Stimulated activated CD8-positive, alpha-beta memory T cell treated with anti-CD3 and anti-CD28 coated beads, Interleukin-4, amount 100 ng/mL, for 24 hours (primary cell): ENCODE measurements around the gene SIX3.

ENCODE experiments used
- DNase-seq: peaks from one replicate; pipeline ENCODE4 v3.0.0-alpha.2; 2020; ENCODE audit warnings: low read depth

SIX3 gene

DNA sequence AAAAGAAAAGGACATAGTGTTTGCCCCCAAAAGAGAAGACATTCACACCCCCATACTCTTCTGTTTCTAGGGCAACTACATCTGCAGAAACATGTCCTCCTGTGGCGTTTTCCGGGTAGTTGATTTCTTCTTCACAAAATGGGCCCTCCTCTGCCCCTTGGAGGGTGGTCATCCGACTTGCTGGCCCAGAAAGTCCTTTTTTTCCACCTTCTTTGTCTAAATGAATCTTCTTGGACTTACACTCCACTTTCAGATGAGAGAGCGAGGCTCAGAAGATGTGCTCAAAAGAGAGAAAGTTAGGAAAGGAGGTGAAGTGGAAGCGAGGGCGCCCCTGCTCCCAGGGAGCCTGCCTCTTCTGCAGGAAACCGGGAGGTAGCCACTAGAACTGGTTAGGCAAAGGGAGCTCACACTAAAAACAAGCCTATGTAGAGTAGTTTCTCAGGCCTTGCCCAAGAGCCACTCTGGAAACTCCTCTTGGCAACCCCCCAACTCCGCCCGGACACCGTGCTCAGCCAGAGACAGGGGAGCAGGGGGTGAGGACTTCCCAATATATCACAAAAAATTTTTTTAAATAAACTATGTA lies 10.2 kb upstream of the SIX3 start:
- DNase-seq, result no peak

DNA sequence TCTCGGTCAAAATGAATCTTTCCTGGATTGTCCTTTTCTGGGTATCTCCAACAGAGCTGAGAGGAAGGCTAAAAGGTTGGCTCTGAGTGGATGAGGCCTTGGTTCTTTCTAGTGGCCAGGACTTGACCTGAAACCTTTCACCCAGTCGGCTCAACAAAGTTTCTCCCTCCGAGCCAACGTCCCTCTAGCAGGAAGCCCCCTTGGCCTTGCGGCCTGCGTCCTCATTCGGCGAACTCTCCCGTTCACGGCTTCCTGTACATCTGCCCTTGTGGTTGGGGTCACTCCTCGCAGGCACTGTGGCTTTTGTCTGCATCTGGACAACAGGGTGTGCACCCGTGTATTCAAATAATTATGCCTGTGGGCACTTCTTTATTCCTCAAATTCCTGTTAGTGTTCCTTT lies 9.4 kb upstream of the SIX3 start:
- DNase-seq, result no peak

DNA sequence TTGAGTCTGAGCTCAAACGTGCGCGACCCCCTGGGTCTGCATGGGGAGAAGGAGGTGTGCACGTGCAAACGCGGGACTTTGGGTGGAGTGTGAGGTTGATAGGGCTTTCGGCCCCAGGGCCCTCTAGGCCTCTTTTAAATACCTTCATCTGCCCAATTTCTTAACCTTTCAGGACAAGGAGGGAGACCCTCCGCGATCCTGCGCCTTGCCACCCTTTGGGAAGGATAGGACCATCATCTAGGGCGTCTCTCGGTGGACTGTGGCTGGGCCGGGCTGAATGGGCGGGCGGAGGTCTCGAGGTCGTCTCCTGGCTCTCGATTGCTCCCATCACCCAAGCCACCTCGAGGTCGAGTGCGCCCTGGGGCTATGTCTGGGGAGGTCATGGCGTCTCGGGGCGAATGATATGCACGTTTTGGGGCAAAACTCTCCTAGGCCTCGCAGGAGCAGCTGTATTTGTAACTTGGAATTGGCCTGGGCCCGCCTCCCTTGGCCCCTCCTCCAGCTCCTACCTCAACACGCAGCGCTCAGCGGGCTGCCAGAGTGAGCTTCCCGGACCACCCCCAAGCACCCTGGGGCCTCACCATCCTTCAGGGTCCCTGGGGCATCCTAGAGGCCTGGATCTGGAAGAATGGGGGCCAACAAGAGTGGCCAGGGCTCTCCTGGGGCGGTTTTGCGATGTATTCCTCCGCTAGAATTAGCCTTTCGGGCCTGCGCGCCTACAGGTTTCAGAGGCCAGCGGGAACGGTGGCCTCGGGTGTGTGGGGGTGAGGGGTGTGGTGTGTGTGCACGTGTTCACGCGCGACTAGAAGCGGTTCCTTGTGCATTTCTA lies 8.7 kb upstream of the SIX3 start:
- DNase-seq, result no peak

DNA sequence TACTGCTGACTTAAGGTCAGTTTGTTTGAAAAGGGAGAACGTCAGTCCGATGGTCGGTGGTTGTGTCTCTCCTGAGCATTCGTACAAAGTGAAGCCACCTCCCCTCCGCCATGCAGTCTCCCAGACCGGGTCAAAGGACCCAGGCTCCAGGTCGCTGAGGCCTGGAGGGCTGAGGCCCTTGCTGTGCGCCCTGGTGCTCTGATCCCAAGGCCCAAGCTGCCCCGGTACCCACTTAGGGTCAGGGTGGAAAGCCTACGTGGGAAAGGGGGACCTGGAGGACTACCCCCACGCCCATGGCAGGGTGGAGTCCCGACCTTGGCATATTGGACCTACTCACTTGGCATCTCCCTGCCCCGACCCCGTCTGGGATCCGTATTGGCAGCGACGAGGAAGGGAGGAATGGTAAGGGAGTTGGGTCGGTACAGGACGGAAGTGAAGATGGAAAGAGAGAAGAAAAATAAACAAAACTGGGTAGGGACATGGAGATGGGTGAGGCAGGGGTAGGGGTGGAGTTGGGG lies 8.0 kb upstream of the SIX3 start:
- DNase-seq, result no peak

DNA sequence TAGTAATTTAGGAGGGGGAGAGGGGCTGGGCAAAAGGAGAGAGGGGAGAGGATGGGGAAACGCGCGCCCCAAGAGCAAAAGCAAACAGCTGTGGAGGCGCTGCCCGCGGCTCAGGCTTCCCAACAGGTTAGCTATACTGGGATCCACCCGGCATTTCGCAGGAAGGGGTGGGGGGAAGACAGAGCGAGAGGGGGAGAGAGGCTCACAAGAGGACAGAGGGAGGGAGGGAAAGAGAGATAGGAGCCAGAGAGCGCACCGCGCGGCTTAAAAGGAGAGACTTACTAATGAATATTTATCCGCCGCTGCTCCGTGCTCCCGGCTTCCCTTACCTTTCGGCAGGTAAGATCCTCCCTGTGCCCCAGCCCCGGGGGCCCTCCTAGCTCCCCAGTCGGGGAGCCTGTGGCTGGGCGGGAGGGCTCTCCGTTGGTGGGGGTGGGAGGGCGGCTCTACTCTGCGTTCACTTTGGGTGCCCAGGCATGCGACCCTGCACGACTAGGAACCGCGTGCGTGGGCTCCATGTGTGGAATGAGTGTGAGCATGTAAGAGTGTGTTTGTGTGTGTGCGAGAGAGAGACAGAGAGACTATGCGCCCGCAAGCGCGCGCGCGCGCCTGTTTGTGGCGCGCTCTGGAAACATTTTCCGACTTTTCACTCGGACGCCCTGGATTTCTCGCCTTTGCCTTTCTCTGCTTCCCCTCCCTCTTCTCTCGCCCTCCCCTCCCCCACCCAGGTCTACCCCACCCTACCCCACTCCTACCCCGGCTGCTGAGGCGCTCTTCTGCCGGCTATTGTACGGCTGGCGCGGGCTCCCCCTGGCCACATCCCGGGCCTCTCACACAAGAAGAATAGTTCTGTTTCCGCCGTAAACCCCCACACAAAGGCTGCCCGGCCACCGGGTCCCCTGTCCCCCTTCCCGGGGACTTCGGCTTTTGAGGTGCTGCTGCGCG lies 7.2 kb upstream of the SIX3 start:
- no peak for DNase-seq

DNA sequence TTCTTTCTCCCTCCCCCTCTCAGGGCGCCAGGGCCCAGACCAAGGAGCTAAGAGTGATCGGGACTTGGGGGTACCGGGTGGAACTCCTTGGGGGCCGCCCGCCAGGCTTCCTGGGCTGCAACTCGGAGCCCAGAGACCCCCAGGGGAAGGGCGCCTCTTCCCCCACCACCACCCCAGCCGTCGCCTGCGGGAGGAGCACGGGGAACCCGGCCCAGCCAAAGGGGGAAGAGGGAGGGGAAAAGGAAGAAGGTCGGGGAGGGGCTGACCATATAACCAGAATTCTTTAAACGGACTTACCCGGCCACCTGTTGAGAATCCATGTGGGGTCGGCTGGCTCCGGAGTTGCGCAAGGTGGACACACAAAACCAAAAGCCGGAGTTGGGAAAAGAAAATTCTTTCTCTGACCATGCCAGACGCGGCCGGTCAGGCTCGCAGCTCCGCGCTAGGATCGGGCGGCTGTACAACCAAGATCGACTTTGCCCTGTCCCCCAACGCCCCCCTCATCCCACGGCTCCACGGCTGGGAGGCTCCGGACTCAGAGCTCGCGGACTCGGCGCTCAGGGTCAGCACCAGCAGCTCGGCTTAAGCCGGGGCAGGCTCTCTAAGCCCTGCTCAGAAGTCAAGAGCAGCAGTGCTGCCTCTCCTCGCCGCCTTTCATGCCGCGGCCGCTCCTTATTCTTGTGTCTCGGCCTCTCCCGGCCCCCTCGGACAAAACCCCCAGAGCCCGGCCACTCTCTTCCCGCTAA lies 6.3 kb upstream of the SIX3 start:
- no peak for DNase-seq

DNA sequence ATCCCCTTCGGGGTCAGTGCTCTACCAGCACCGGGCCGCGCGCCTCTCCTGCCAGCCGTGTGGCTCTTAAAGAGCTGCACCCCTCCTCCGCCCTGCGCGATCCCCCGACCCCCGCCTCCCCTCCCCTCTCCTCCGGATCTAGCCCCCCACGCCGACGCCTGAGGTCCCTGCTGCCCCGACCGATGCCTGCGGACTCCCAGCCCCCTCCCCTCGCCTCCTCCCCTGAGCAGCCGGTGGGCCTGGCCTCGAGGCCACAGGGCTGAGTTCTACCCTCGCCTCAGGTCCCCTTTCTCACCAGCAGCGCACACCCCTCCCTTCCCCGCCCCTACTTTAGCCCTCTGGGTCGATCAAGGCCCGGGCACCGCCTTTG lies 5.8 kb upstream of the SIX3 start:
- no peak for DNase-seq

DNA sequence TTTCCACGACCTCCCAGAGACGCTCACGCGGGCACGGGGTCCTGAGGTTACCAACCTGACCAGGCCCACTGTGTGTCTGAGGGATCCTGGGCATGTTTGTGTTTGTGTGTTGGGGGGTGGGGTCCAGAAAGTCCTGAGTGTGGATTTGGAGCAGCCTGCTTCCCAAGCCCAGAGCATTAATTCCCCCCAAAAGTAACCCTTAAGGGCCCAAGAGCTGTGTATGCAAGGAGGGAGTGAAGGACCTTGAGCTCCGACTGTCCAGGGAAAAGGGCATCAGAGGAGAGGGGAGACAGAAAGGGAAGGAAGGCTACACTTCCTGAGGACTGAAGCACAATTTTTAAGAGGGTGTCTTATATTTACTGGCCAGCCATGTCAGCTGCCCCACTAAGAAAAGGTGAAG lies 5.2 kb upstream of the SIX3 start:
- no peak for DNase-seq

DNA sequence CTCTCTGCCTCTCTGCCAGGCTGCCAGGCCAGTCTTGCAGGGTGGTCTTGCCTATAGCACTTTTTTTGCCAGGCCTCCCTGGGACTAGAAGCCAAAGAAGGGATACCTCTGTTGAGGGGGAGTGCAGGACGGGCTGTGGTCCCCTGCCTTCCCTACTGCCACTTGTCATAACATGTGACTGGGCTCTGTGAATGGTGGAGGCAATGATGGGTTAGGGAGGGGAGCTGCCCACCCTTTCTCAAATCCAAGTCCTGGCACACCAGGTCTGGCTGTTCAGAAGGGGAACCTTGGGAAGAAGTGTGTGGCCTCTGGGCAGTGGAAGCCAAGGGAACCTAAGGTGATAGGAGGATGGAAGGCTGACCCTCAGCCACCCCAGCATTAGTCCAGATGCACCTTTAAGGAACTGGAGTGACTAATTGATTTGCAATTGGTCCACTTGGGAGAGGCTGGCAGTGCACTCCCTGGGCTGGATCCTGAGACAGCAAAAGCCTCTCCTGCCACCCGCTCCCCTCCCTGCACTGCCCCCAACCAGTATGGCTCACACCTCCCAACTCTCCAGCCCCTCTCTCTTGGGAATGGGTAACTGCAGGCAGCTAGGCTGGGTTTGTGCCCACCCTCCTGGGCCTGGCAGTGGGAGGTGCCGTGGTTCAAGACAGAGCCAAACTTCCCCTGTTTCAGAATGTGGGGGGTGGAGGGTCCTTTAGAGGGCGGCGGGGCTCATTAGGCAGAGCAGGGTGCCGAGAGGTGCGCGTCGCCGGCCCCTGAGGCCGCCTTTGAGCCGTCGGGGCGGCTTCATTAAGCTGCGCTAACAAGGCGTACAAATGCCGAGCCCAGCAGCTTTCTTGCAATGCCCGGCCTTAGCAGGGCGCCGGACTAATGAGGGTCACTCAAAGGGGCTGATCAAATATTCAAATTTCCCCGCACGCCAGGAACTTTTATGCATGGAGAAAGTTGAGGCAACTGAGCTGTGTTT lies 4.5 kb upstream of the SIX3 start:
- DNase-seq, result no peak

DNA sequence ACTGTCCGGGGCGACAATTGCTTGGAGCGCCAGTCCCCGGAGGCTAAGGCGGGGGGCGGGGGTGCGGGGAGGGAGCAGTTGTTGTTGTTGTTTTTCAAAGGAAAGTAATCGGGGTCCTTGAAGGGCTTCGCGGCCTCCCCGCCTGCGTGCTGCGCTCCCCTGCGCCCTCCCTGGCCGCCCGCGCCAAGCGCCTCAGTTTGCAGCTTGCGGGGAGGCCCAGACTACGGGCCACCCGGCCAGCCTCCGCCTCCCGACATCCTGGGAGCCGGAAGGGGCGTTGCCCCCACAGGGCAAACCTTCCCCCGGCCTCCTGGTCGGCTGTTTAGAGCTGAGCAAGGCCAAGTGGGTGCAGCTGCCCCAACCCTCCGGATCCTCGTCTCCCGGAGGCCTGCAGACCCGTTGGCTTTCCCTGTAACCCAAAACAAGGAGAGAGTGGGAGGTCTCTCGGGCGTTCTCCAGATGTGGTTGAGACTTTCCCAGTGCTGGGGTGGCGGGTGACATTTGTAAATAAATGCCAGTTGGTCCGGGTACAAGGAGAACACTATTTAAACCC lies 3.7 kb upstream of the SIX3 start:
- no peak for DNase-seq

DNA sequence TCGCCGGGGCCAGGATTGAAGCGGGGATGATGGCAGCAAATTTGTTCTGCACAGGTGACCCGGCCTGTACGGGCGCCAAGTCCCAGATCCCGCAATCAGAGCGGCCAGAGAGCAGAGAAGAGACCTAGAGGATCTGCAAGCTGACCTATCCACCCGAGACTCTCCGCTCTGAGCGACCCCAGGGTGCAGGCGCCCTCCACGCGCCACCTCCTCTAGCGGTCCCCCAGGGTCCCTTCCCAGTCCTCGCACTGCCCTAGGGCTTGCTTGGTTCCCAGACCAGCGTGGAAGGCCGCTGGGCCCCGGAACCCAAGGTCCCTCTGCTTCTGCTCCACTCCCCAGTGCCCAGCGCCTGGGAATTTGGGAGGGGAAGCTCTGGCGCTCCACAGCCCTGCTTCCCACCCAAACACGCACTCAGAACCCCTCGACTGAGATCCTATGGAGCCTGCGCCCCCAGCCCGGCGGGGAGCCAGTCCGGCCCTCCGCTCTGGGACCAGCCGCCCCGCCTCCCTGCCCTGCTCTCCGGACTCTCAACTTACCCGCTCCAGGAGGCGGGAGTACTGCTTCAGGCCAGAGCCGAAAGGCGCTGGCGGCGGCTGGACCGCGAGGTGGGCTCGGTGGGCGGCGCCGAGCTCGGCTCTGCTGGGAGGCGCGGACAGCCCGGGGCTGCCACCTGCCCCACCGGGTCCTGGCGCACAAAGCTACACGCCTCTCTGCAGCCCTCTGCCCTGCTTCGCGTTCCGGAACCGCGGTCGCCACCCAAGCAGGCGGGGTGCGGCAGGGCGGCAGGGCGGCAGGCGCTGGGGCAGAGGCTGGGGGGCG lies 3.0 kb upstream of the SIX3 start:
- no peak for DNase-seq

DNA sequence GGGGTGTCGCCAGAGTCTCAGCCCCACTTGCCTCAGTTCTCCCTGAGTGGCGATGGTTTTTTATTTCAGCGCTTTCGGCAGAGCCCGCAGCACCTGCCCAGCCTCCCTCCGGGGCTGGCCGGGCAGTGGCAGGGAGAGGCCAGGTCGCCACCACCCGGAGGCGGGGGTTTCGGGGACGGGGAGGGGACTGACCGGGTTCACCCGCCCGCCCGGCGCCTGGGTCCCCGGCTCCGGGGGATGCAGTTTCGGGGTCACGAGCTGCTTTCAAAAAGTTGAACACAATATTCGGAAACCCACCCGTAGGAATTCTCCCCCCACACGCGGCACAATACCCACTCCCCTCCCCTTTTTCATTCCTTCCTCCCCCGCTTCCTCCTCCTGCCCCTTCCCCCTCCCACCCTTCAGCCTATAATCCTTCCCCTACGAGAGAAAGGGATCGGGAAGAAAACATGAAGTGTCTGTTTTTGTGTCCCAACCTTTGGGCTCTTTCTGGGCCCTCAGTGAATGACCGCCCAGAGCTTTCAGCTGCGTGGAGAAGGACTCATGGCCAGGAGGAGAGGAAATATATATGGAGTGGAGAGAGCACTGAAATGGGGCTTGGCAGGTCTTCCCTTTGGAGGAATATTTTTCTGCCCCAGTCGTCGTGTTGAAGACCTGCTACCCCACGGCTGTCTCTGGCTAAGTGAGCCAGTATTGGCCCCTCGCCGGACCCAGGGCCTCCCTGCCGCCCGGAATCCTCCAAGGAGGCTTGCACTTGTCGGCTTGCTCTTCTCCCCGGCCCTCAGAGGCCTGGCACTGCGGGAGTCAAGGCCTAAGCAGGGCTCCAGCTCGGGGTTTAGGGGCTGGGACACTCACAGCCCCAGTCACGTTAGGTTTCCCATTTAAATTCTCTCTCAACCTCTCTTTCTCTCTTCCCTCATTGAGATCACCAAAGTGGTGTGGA lies 2.1 kb upstream of the SIX3 start:
- no peak for DNase-seq

DNA sequence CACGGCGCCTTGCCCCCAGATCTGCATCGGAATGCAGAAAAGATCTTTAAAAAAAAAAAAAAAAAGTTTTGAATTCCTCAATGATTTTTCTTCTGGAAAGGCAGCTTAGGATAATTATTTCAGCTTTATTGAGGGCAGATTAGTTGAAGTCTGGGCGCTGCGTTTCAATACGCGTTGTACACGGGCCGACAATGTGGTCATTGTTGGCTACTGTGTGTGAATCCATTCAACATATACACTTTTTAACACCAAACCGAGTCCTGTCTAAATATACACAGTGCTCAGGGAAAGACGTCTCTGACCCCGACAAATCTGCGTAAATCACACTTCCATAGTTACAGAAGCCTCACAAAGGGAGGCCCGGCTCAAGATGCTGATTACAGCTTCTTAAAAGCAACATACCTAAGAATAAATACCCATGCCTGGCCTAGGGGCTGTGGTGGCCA lies 1.4 kb upstream of the SIX3 start:
- DNase-seq, result no peak

DNA sequence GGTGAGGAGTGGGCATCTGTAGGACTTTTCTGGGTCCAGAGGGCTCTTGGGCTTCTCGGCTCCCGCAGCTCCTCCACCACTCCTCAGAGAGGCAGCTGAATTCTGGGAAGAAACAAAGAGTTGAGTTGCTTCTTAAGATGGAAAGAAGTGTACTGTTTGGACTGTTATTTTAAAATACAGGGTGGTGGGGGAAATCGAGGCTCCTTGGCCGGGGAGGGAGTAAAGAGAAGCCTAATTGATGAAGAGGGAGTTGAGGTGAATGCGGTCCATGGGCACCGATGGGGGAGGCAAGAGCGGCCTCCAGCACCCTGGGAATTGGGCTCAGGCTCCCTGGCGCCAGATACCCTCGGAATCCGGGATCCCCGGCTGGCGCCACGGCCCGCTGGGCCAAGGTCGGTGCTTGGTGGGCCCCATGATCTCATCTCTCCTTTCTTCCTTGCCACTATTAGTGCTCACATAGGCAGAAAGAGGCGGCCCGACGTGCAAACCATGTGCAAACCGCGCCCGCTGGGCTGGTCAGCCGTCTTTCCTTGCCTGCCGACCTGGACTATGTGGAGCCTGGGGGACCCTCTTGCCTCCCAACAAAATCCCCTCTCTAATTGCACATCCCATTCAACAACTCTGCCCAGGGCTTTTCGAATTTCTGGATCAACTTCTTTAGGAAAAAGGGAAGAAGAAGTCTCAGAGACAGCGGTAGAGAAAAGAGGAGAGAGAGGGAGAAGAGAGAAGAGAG lies 604 bp upstream of the SIX3 start:
- no peak for DNase-seq

DNA sequence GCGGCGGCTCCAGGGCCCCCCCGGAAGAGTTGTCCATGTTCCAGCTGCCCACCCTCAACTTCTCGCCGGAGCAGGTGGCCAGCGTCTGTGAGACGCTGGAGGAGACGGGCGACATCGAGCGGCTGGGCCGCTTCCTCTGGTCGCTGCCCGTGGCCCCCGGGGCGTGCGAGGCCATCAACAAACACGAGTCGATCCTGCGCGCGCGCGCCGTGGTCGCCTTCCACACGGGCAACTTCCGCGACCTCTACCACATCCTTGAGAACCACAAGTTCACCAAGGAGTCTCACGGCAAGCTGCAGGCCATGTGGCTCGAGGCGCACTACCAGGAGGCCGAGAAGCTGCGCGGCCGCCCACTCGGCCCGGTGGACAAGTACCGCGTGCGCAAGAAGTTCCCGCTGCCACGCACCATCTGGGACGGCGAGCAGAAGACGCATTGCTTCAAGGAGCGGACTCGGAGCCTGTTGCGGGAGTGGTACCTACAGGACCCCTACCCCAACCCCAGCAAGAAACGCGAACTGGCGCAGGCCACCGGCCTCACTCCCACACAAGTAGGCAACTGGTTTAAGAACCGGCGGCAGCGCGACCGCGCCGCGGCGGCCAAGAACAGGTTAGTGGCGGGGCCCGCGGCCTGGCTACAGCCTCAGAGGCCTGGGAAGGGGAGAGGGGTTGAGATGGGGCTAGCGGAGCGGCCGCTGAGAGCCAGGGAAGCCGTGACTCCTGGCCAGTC lies 965 bp downstream of the SIX3 start:
- DNase-seq, result no peak

DNA sequence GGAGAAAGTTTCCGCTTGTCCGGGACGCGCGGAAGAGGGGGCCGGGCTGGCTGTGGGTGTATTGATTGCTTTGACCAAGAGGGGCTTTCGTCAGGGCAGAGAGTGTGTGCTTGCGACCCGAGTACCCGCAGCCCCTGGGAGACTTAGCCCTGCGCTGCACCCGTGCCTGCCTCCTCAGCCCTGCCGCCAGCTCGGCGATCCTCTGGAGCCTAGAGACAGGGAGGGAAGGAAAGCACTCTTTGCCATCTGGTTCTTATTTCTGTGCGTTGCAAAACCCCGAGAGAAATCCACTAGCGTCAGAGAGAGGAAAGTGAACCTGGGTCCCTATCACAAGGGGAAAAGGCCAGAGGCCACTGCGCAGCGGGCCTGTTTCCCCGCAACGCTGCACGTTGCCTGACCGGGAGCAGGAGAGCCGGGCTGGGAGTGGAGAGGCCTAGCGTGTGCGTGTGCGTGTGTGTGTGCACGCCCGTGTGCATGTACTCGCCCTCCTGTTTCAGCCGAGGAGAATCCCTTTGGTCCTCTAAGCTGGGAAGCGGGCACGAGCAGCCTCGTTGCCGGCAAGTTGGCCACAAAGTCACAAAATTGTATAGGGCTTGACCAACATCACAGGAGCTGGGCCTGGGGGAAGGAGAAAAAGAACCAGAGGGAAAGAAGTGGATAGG lies 1.7 kb downstream of the SIX3 start:
- no peak for DNase-seq
